Activated T-cell treated with anti-CD3 and anti-CD28 coated beads for 48 hours (primary cell): Measurements from ENCODE around the gene AFG1L.

Experiments used
- DNase-seq: peaks from one replicate; pipeline ENCODE4 v3.0.0-alpha.2; 2020; ENCODE audit warnings: low read depth

AFG1L gene

DNA sequence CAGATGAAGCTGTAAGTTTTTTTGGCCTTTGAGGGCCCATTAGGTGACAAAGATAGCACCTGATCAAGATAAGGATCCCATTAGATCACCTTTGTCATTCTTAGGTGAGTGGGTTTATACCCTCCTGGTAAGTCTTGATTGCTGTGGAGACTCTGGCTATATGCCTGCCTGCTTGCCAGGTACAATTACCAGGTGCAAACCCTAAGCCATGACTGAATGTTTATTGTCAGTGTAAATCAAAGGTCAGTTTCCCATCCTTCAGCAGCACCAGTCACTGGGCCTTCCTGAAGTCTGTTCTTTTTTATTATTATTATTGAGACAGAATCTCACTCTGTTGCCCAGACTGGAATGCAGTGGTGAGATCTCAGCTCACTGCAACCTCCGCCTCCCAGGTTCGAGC, 159.5 kb downstream of the AFG1L start:
- no peak for DNase-seq

DNA sequence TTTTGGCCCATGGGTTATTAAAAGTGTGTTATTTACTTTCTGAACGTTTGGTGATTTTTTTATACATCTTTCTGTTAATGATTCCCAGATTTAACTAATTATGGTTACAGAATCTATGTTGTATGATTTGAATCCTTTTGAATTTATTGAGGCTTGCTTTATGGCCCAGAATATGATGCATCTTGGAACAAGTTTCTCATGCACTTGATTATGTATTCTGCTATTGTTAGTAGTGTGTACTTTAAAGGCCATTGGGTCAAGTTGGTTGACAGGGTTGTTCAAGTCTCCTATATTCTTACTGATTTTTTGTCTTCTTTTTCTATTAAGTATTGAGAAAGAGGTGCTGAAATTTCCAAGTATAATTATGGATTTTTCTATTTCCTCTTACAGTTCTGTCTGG, 160.8 kb downstream of the AFG1L start:
- DNase-seq: no peak

GRCh38 chr6:108463784-108464183, 168.9 kb downstream of the AFG1L start:
- DNase-seq: no peak

DNA sequence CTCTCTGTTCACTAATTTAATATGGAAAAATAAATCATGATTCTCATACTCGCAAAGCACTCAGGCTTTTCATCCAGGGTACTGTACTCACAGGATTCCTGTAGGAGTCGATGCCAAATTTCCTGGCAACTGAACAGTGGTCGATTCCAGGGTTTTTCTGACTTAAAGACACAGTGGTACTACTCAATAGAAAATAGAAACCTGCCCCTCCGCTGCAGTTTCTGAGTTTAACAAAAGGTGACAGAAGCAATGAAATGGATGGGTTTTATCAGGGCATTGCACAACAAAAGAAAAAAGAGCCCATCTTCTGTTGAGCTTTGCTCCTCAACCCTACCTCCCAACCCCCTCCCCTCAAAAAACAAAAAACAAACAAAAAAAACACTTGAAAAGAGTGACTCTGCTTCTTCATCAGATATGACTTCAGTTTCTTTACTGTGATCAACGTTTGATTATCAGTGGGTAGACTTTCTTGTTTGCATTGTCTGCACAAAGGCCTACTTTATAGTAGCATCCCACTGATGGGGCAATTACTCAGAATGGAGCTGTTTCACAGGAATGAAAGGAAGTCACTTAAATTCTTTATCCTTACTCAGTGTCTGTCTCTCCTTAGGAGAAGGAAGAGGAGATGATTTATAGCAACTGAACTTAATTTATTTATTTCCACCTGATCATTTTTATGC, 169.7 kb downstream of the AFG1L start:
- DNase-seq: no peak

DNA sequence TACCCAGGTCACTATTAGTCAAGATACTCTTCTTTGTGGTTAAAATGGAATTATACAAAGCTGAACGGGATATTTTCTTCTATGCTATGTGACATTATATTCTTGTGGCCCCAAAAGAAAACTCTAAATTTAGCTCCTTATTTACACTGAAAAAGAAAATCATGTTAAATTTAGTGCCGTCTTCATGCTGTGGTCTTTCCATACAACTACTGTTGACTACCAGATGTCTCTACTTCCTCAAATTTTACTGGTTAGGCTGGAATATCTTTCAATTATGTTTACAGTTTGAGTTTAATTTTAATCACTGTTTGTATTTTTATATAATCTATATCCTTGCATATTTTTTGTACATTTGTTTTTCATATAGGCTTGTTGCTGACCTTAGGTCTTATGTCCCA, 170.2 kb downstream of the AFG1L start:
- no peak for DNase-seq

DNA sequence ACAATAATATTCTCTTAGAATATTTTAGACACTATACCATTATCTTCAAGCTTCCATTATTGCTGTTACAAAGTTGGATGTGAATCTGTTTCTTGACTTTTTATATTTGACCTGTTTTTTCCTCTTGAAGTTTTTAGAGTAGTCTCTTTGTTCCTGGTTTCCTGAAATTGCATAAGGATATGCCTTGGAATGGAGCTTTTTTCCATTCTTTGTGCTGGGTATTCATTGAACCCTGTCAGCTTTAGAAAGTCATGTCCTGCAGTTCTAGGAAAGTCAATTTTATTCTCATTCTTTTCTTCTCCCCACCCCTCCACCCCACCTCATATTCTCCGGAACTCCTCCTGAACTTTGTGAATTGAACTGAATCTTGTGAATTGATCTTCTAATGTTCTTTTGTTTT, 173.5 kb downstream of the AFG1L start:
- no peak for DNase-seq

DNA sequence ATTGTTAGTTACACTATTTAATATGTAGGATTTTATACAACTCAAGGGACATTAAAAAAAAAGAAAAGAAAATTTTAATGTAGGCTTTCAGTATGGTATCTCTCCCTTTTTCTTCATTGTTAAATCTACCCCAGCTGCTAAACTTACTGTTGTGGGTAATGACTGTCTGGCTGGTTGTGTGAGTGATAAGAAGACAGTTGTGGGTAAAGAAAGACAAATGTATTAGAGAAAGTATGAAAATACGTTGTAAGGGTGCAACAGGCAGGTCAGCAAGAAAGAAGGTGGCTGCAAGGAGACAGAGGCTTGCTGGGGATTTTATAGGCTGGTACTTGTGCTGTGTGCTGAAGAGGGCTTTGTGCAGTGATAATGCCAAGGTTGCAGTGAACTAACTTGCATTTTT, 174.5 kb downstream of the AFG1L start:
- DNase-seq: no peak

GRCh38 chr6:108473197-108473596, 178.3 kb downstream of the AFG1L start:
- no peak for DNase-seq

- DNase-seq: no peak
These were observed 181.5 kb downstream of the AFG1L start for GRCh38 chr6:108476376-108476775.

DNA sequence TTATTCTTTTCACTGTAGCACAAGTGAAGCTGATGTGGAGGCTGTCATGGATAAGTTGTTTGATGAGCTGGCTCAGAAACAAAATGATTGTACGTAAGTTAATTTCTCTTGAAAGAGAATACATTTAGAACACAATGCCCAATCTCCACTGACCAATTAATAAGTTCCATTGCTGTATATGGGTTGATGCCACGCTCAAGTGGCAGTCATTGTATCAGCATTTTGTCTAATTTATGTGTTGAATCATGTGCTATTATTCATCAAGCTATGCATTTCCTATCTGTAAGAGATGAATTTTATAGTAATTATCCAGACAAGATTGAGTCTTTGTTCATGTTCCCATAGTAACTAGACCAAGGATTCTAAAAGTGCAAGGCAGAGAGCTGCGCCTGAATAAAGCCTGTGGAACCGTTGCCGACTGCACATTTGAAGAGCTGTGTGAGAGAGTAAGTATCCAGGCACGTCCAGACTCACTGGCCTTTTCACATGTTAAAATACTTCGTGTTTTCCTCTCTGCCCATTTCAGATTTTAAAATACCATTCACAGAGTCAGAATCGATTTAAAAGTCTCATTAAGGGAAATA, 182.1 kb downstream of the AFG1L start:
- no peak for DNase-seq

GRCh38 chr6:108482559-108482958, 187.7 kb downstream of the AFG1L start:
- DNase-seq: no peak

- no peak for DNase-seq
These were observed 189.2 kb downstream of the AFG1L start for GRCh38 chr6:108484016-108484415.

- no peak for DNase-seq
These were observed 194.8 kb downstream of the AFG1L start for GRCh38 chr6:108489699-108490098.

GRCh38 chr6:108492131-108492766, 197.4 kb downstream of the AFG1L start:
- no peak for DNase-seq

GRCh38 chr6:108494434-108494833, 199.6 kb downstream of the AFG1L start:
- DNase-seq: no peak

DNA sequence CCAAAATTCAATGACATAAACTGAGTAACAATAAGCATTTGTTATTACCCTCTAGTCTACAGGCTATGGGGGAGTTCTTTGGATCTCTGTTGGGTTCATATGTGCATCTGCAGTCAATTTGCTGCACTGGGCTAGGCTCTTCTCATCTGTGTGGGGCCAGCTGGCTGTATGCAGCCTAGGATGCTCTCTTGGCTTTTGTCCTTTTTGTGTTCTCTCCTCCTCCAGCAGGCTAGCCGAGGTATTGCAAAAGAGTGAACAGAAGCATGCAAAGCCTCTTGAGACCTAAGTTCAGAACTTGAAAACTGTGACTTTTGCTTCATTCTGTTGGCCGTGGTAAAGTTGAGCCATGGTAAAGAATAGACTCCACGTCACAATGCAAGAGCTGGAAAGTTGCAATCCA, 203.0 kb downstream of the AFG1L start:
- no peak for DNase-seq

DNA sequence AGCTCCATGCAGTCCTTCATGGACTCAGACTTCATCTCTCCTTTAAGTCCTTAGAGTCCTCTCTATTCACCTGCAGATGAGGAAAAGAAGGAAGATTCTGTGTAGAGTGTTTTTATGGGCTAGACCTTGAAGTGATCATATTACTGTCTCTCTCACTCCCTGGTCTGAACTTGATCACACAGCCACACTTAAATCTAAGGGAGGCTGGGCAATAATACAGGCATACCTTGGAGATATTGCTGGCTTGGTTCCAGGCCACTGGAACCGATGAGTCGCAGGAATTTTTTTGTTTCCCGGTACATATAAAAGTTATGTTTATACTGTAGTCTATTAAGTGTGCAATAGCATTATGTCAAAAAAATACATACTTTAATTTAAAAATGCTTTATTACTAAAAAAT, 206.7 kb downstream of the AFG1L start:
- DNase-seq: no peak

DNA sequence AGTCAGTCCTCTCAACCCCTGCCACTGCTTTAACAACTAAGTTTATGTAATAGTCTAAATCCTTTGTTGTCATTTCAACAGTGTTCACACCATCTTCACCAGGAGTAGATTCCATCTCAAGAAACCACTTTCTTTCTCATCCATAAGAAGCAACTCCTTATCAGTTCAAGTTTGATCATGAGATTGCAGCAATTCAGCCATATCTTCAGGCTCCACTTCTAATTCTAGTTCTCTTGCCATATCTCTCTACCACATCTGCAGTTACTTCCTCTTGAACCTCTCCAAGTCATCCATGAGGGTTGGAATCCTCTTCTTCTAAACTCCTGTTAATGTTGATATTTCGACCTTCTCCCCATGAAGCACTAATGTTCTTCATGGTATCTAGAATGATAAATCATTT, 208.0 kb downstream of the AFG1L start:
- DNase-seq: no peak

GRCh38 chr6:108507316-108507715, 212.5 kb downstream of the AFG1L start:
- no peak for DNase-seq

- no peak for DNase-seq
These were observed 215.8 kb downstream of the AFG1L start for GRCh38 chr6:108510461-108511319.

DNA sequence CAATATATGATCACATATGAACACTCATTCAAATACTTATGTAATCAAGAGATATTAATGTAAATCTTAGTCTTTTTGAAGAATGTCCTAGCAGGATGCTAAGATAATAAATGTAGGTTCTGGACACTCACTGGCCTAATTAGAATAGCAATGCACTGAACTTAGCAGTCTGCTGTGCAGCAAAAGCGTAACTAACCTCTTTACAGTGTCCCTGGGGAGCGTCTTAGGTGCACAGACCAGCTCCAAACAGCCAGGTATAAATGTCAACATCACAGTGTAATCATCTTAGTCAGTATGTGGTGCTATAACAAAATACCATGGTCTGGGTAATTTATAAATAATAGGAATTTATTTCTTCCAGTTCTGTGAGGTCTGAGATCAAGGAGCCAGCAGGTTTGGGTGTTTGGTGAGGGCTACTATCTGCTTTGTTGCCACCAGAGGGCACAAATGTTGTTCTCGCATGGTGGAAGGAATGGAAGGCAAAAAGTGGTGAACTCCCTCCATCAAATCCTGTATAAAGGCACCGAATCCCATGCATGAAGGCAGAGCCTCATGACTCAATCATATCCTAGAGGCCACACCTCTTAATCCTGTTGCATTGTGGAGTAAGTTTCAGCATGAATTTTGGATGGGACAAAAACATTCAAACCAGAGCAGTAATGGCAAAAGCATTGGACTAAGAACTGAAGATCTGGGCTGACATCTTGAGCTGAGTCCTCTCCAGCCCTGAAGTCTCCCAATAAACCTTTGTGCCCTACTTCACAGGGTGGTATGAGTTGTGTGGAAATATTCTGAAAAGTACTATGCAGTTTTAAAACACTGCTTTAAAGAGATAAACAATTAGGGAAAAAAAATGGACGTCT, 224.1 kb downstream of the AFG1L start:
- DNase-seq: no peak

DNA sequence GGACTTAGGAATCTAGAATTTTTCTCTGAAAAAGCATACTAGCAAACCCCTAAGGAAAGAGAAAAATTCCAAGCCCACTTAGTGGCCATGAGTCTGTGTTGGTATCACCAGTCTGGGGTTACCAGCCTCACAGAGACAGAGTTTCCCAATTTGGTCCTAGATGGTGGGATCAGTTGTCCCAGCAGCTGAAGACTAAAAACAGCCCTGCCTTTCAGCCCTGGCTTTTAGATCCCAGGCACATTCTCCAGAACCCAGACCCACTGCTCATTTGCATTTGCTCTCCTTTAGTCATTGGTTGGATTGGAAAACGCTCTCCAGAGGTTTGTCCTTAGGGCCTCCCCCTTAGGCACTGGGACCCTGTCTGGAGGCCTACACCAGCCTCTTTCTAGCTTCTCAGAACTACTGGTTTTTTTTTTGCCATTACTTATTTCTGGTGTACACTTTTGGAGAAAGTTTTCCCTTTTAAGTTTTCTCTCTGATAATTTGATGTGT, 226.8 kb downstream of the AFG1L start:
- no peak for DNase-seq
